GM21526 (cell line): ENCODE results near the gene TBC1D24.
"Not testable (repeated sequence)": the region's sequence is repeated elsewhere in the genome, so short reads cannot be mapped to it uniquely, and the experiment has no call there.

Experiments
- ATAC-seq: cut with Tn5 transposase; IDR thresholded peaks from one replicate; pipeline ENCODE4 v1.9.1; 2021; ENCODE audit warnings: moderate library complexity; ENCODE audit not compliant: unreplicated experiment, low FRiP score

TBC1D24 gene

DNA sequence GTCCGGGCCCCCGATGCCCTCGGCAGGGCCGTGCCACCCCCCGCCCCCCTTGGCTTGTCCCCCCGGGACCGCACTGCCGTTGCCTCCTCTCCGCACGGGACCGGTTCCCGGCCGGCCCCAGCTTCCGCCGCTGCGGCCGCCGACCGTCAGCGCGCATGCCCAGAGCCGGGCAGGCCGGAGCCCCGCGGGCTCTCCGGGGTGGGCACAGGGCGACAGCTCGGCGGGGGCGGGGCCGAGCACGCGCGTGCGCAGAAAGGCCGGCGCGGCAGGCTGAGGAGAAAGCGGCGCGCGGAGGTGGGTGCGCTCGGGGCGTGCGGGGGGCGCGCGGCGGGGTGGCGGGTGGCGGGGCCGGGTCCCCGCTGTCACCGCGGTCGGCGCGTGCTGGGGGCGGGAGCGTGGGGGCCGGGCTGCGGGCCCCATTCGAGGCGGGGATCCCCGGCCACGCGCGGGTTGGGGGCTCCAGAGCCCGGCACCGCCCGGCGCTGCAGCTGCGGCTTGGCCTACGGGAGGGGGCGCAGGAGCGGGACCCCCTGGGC lies at the start of gene TBC1D24:
TSS of gene TBC1D24 (plus strand) at position 251 of the 536 bp plus-strand sequence. CDS start 21,022 bp downstream, outside the sequence.
- no peak for ATAC-seq

DNA sequence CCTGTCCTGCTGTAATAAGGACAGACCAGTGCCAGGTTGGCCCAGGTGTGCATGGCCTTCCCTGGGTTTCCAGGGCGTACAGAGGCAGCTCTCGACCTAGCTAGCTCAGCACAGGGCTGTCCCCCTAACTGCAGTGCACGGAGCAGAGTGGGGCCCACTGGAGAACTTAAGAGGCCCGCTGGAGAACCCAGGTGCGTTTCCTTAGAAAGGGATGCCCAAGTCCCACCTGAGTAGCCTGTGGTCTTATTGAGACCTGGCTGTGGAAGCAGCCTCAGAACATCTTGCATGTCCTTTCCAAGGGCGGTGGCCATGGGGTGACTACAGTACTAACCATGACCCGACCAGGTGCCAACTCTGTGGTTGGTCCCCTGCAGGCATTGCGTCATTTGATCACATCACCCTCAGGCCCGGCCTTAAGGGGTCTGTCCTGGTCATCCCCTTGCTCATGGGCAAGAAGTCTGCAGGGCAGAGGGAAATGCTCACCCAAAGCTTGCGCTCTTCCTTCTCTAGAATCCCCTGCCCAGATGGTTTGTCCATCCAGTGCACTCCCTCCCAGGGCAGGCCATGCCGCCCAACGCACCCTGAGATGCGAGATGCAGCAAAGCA lies 49.0 kb upstream of the TBC1D24 start:
- no peak for ATAC-seq

DNA sequence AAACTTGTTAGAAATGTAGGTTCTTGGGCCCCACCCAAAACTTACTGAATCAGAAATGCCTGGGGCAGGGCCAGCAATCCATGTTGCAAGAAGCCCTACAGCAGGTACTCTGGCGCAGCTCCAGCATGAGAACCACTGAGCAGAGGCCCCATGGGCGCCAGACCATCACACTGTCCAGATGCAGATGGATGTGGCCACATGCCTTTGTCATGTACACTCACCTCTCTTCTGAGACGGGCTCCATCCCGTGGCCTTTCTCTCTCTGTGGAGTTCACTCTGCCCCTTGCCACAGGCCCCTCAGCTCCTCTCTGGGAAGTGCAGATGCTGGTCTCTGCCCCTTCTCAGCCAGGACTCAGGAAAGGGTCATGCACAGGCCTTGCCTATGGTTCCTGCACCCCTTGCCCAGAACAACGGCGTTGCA lies 48.0 kb upstream of the TBC1D24 start:
- ATAC-seq, result no peak

DNA sequence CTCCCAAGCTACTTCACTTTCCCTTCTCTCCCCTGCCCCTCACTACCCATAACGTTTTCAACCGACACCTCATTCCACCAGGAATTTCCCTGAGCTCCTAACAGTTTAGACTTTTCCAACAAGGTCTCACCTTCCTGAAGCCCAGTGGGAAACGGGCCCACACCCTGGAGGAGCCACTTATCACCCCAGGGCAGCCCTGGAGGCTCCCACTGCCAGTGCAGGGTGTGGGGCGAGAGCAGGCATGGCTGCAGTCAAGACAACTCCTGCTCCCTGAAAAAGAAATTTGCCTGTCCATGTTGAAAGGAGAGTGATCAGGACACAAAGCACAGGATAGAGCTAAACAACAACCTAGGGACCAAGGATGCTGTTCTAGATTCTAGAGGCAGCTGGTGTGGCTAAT lies 47.4 kb upstream of the TBC1D24 start:
- ATAC-seq, result no peak

DNA sequence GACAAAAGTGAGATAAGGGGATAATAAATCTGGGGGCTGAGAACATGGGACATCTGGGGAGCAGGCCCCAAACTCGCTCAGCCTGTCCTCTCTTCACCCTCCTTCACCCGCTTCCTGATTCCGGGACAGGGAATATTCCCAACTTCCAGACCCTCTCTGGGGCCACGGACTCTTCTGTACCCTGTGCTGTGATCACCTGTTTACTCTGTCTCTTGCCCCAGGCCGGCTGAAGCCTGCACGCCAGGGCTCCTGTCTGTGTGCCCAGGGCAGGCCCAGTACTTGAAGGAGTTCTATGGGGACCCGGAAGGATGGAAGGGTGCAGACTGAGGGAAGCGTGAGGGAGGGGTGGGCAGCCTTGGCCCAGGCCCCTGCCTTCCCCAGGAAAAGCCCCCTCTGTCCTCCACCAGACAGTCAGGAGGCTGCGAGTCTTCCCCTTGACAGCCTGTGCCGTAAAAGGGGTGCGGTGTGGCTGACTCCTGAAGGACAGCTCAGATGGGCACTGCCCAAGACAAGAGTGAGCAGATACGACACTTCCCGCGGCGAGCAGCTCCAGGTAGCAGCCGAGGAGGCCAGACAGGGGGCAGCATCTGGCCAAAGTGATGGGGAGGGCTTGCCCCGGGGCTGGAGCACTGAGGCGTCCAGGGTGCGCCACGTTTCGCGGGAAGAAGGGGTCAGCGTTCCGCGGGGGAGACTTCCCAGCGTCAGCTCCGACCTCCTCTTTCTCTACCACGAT lies 46.7 kb upstream of the TBC1D24 start:
- ATAC-seq, result no peak

DNA sequence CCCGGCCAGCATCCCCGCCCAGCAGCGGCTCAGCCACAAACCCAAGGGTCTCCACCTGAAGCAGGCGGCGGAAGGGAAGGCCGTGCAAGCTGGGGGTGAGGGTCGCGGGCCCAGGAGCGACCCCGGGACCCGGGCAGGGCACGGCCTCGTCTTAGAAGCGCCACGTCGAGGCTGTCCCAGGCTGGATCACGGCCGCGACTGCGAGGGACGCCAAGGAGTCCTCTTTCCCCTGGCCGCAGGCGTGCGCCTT lies 46.2 kb upstream of the TBC1D24 start:
- ATAC-seq, result no peak

DNA sequence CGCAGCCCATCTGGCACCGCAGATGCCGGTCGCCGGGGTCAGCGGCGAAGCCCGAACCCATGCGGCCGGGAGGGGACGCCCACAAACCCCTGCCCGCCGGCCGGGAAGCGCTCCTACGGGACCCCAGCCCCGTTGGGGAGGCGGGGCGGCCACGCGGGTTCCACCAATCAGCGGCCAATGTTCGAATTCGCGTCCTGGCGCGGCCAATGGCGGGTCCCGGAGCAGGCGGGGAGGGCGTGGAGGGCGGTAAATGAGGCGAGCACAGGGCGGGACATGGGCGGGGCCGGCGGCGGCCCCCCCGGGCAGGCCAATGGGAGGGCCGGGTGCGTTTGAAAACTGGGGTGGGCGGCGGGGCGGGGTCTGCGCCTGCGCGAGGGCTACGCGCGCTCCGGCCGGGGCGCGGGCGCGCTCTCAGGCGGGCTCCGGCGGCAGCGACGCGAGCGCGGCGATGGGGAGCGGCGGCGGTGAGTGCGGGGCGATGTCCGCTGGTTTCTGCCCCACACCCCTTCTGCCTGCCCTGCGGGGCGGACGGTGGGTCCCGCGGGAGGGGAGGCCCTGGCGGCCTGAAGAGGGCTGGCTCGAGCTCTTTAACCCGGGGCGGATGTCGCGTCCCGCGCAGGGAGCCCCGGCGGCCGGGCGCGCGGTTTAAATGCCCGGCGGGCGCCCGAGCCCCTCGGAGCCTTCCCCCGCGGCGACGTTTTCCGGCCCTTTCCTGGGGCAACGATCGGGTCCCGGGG lies 45.7 kb upstream of the TBC1D24 start, which contains the start of gene CCNF:
TSS of gene CCNF (plus strand) at position 414 of the 737 bp plus-strand sequence. CDS start at position 449, 35 bp downstream.
- peak; percentile 73 for ATAC-seq

DNA sequence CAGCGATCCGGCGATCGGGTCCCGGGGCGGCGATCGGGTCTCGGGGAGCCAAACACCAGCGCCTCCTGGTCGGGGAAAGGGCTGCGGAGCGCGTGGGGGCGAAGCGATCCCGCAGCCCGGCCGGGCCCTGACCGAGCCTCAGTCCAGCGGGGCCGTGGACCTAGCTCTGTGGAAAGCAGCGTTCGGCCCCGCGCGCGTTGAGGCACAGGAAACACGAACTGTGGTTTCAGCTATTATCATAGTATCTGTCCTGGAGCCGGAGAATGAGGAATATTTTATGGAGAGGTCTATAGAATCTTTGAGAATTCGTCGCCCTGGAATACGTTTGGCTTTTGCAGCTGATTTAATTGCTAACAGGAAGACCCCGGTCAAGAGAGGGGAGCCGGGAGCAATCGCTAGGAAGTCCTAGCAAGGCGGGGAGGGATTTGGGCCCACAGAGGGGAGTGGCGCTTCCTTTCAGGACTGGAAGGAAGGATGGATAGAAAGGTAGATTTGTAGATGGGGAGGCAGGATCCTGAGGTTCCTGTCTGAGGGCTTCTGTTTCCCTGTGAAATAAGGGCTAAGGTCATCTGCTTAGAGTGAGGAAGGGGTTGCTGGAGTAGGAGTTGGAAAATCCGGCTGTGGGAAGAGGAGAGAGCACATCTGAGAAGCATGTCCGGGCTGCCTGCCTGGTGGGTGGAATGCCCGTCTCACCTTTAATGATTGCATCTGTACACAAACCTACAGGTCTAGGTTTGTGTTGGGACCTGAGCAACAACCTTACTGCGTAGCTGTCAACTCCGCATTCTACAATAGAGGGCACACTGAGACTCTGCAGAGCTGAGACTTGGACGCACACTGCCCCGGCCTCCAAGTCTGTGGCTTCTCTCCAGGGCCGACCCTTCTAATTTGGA lies 44.9 kb upstream of the TBC1D24 start:
- peak; percentile 23 for ATAC-seq

DNA sequence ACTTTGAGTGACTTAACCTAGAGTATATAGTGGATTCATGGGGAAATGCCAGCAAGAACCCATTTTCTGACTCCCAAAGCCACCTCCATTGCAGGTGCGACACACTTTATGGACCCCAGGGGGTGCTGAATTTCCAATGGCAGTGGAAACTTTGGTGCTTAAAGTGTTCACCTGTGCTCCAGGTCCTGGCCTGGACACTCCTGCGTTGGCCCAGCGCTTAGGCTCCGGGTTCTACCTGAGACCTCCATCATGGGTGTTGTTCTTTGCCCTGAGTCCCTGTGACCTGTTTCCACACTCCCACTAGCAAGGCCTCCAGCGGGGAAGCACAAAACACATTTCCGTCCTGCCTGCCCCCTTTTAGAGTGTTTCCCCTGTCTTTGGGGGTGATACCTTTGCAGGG lies 42.6 kb upstream of the TBC1D24 start:
- no peak for ATAC-seq

DNA sequence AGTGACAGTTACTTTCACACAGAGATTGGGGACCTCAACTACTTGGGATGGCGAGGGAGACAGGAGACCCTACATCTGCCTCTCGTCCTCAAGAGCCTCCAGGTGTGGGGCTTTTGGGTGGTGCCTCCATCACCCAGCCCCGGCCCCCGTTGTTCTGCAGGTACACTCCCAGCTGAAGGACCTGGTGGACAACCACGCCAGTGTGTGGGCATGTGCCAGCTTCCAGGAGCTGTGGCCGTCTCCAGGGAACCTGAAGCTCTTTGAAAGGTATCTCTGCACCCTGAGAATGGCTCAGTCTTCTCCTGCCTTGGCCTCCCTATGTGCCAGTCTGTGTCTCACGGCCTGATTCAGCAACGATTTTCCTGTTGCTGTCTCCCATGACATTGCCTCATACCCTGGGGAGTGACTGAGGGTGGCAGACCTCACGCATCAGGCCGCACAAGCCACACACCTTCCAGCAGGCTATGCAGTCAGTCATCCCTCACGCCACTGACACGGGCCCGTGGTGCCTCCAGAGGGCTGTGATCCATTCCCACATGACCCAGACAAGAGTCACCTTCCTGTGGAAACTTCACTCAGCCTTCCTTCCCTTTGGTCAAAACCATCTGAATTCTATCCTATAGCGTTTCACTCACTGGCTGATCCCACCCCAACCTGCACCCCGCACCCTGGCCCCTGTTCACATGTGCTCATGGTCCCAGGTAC lies 42.0 kb upstream of the TBC1D24 start:
- ATAC-seq, result no peak

DNA sequence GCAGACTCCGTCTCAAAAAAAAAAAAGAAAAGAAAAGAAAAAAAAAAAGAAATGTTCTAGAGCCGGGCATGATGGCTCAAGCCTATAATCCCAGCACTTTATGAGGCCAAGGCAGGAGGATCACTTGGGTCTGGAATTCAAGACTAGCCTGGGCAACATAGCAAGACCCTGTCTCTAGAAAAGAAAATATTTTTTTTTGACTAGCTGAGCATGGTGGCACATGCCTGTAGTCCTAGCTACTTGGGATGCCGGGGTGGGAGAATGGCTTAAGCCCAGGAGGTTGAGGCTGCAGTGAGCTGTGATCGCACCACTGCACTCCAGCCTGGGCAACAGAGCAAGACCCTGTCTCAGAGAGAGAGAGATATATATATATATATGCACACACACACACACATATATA lies 39.7 kb upstream of the TBC1D24 start:
- not testable (repeated sequence) for ATAC-seq

DNA sequence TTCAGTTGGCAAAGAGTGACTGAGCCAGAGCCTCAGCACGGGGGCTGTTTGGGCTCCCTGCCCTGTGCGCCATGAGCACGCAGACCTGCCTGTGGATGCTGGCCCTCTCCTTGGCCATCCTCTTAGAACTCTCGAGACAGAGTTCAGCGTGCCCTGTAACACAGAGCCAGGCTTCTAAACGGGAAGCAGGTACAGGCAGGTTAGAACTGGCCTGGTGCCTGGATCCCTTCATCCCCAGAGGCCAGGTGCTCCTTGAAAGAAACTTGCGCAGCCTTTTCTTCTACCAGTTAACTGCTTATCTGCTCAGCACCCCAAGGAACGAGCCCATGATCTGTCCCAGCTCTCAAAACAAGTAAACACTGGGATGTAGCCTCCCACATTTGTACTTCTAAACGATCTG lies 38.8 kb upstream of the TBC1D24 start:
- ATAC-seq, result no peak

DNA sequence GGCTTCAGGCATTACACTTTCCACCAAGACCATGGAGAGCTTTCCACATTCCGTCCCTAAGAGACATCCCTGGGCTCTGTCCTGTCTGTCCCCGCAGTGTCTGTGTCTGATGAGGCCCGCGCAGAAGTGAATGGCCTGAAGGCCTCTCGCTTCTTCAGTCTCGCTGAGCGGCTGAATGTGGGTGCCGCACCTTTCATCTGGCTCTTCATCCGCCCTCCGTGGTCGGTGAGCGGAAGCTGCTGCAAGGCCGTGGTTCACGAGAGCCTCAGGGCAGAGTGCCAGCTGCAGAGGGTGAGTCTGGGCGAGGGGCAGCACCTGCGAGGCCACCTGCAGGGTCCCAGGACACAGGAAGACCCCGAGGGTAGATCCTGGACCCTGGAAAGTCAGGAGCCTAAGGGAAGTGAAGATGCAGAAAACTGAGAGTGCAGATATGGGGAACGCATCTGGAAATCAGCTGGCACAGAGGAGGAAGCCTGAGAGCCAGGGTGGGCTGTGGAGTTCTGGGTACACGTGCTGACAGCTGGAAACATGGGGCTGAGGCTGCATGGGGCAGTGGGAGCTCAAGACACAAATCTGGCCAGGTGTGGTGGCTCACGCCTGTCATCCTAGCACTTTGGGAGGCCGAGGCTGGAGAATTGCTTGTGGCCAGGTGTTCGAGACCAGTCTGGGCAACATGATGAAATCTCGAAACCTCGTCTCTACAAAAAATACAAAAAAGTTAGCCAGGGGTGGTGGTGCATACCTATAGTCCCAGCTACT lies 37.7 kb upstream of the TBC1D24 start:
- no peak for ATAC-seq

DNA sequence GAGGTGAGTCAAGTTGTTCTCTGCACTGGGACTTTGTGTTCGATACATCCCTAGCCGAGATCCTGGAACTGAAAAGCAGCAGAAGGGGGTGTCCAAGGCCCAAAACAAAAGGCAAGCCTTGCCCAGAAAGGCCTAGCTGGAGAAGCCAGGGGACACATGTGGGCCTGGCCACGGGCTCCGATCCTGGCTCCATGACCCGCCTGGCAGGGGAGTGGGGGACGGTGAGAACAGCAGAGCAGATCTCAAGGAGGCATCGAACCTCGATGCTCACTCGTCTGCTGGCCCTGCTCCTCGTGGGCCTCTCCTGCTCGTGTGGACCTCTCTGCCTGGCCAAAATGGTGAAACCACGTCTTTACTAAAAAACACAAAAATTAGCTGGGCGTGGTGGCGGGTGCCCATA lies 36.8 kb upstream of the TBC1D24 start:
- no peak for ATAC-seq

DNA sequence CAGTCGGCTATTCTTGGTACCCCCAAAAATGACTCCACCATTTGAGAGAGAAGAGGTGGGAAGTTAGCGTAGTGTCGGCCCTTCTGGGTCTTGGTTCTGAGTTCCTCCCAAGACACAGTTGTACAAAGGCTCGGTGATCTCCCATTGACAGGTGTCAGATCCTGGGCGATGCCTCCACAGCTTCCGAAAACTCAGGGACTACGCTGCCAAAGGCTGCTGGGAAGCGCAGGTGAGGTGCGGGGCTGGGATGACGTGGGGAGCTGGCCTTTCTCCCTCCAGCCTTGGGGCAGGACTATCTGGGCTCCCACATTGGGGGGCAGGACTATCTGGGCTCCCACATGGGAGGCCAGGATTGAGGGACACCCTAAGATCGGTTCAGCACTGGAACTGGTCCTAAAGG lies 35.3 kb upstream of the TBC1D24 start:
- no peak for ATAC-seq

DNA sequence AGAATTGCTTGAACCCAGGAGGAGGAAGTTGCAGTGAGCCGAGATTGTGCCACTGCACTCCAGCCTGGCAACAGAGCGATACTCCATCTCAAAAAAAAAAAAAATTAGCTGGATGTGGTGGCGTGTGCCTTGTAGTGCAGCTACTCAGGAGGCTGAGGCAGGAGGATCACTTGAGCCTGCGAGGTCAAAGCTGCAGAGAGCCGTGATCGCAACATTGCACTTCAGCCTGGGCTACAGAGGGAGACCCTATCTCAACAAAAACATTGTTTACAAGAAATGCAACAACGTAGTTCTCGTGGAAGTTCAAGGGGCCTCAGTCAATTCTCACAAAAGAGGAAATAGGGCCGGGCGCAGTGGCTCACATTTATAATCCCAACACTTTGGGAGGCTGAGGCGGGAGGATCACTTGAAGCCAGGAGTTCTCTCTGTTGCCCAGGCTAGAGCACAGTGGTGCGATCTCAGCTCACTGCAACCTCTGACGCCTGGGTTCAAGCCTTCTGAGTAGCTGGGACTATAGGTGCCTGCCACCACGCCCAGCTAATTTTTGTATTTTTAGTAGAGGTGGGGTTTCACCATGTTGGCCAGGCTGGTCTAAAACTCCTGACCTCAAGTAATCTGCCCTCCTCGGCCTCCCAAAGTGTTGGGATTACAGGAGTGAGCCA lies 33.7 kb upstream of the TBC1D24 start:
- ATAC-seq, result not testable (repeated sequence)

DNA sequence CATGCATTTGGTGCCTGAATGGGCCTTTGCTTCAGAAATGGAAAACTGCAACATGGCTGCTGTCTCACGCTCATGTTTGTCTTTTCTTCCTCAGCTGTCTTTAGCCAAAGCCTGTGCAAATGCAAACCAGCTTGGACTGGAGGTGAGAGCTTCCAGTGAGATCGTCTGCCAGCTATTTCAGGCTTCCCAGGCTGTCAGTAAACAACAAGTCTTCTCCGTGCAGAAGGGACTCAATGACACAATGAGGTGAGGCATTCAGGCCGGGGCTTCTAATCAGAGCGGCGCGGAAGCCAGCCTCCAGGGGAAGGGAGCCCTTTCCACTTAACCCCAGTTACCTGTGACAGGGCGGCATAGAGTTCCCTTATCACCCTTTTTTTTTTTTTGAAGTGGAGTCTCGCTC lies 31.4 kb upstream of the TBC1D24 start:
- no peak for ATAC-seq

DNA sequence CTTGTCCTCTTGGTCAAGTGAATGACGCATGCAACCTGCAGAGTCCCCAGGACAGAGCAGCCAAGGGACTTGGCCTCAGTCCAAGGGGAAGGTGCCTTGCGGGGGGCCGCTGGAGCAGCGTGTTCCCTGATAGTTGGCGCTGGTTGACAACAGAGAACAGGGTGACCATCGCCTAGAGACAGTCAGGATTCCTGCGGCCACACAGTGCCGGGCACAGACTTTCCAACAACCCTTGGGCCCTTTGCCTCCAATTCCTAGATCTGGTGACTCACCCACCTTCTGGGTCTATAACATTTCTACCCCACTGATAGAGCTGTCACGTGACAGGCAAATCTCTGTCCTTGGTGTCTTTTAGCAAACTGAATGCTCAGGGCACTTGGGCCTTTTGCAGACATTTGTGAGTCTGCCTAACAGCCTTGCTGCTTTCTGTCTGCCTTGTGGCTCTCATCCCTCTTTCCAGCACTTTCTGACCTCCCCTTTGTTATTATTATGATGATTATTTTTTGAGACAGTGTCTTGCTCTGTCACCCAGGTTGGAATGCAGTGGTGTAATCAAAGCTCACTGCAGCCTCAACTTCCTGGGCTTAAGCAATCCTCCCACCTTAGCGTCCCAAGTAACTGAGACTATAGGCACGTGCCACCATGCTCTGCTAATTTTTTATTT lies 26.9 kb upstream of the TBC1D24 start:
- no peak for ATAC-seq
